Right lobe of liver (tissue), 4 donors: ENCODE data around the gene GABRR3.

Experiments
- POLR2A ChIP-seq: fragments of 450-650 bp; IDR thresholded peaks from one replicate; pipeline ENCODE4 v1.6.1; 2017; ENCODE audit warnings: antibody characterized with exemption, mild to moderate bottlenecking
- TF ChIP-seq, protein P1 (sequence below), 4 donors: fragments of 200-600 bp in 3 of 4; fragments of 450-650 bp in 1 of 4; IDR thresholded peaks; one replicate each; pipeline versions ENCODE4 v1.5.1 to v1.8.0; 2016 to 2022; ENCODE audit warnings: antibody characterized with exemption in 4 of 4, mild to moderate bottlenecking in 2 of 4
- donor health status: DM: no; HTN: no; CAD: no.
- donor health status: DM: no; HTN: no; CAD: no.
- donor health status: DM: no; HTN: yes; CAD: no.

GRCh38 chr3:97935842-97936241, 99.3 kb downstream of the GABRR3 start:
- TF ChIP-seq, protein P1, sequence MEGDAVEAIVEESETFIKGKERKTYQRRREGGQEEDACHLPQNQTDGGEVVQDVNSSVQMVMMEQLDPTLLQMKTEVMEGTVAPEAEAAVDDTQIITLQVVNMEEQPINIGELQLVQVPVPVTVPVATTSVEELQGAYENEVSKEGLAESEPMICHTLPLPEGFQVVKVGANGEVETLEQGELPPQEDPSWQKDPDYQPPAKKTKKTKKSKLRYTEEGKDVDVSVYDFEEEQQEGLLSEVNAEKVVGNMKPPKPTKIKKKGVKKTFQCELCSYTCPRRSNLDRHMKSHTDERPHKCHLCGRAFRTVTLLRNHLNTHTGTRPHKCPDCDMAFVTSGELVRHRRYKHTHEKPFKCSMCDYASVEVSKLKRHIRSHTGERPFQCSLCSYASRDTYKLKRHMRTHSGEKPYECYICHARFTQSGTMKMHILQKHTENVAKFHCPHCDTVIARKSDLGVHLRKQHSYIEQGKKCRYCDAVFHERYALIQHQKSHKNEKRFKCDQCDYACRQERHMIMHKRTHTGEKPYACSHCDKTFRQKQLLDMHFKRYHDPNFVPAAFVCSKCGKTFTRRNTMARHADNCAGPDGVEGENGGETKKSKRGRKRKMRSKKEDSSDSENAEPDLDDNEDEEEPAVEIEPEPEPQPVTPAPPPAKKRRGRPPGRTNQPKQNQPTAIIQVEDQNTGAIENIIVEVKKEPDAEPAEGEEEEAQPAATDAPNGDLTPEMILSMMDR (IDR thresholded peaks at IDR 0.05): no peak
- TF ChIP-seq POLR2A: no peak
